NCI-H748 (cell line): ENCODE data around the gene ASB6.

Experiments
- DNase-seq: peaks from one replicate; lab custom pipeline; 2025; ENCODE audit not compliant: unreplicated experiment; lab: John Stamatoyannopoulos, UW

Gene ASB6

DNA sequence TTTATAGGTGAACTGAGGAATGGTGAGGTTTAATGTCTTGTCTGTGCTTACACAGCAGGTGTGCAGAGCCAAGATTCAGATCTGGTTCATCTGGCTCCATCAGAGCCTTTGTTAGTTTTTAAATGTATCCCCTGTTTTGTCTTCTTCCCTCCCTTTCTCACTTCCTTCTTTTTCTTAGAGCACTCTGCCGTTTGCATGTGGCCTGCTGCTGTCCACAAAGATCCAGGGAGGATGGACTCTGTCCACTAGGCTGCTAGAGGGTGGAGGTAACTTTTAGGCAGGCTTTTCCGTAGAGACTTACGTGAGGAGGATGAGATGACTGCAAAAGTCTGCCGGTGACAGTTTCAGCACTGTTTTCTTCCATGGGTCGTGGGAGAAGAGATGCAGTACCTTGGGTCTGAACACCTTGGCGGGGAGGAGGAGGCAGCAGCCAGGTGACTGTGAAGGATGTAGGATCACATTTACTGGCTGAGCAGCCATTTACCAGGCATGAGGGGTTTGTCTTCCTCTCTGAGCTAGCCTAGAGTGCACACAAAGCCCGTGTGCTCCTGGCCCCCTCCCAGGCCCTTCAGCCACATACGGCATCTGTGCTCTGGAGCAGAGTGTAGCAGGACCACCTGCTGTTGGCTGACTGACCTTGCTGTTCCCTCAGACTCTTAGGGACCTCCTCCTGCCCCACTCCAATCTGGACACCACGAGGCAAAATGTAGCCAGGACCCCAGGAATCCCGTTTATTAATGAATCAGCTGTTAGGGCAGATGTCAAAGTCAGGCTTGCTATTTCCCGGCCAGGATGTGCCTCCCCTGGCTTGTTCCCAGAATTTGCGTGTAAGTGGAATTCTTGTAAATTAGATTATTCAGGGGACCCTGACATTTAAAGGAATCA is 14.2 kb downstream of the ASB6 start:
- DNase-seq, result no peak

DNA sequence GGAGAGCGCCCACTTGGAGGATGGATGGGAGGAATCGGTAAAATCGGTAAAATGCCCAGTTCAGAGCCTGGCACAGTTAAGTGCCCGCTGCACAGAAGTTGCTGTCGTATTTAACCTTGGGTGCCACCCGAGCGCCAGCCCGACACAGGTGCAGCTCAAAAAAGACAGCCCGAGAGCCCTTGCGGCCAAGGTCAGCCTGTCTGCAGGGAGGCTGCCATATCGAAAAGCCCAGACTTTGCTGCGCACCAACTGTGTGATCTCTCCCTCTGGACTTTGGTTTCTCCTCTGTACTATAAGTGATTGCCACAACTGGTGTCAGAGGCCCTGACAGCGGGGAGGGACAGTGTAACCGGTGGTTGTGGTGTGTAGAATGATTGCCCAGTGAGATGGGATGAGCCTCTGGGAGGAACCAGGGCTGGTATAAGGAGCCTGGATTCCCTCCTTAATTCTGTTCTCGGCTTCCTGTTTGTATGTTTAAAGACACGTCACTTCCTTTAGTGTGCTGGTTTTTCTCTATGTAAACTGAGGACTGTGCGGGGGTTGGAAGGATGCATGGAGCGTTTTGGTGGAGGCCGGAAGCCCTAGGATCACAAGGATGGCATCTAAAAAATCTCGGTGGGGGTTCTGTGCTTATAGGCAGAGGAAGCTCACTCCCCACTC is 15.2 kb downstream of the ASB6 start:
- no peak for DNase-seq

DNA sequence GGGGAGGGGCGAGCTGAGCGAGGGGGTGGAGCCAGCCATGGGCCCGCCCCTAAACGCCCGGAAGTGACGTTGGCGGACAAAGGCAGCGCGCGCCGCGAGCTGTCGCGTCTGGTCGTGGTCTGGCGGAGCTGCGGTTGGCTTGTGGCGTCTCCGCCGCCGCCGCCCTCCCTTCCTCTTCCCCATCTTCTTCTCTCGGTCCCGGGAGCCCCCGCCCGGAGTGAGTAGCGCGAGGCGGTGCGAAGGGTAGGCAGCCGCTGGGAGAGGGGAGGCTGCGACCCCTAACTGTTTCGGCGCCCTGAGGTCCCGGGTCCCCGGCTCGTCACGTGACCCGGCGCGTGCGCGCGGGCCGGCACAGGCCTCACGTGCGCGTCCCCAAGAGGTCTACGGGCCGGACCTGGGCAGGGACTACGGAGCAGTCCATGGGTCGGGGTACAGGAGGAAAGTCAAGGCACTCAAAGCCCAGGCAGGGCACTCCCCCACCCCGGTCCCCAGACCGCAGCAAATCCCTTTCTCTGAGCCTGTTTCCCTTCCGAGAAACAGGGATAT is 15.8 kb downstream of the ASB6 start, which contains the start of gene NTMT1:
Gene NTMT1 (plus strand): TSS at position 85 of the 546 bp plus-strand sequence. CDS start 6,541 bp downstream, outside the sequence.
- peak; percentile 82 for DNase-seq

DNA sequence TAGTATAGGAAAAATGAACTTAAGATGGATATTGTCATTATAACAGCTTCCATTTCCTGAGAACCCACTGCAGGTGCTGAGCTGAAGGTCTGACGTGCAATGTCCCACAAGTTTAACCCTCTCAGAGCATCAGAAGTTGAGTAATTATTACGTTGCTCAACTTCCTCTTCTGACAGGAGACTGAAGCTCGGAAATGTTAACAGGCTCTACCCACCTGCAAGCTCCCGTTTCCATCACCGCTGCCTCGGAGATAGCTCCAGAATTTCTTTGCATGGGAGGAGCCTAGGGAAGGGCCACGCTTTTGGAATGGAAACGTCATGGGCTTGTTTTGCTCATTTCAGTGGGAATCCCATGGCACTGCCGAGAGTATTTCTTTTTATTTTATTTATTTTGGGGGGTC is 17.0 kb downstream of the ASB6 start:
- peak; percentile 72 for DNase-seq

DNA sequence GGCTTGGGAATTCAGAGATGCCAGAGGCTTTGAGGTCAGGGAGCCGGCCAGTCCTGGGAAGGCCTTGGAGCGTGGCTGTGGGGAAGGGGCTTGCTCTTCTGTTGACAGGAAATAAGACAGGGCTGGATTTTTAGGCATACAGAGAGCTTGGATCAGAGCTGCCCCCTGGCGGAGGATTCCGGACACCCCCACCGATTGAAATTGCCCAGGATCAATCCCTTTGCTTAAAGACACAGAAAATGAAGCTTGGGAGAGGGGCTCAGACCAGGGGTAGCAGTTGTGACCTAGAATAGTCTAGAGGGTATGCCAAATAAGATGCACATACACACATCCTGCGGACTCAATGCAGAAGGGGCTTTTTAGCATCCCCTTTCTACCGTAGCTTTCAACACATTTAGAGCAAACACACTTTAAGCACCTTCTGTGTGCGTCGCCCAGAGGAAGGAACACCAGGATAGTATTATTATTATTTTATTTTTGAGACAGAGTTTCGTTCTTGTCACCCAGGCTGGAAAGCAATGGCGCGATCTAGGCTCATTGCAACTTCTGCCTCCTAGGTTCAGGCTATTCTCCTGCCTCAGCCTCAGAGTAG is 17.7 kb downstream of the ASB6 start:
- peak; percentile 64 for DNase-seq

DNA sequence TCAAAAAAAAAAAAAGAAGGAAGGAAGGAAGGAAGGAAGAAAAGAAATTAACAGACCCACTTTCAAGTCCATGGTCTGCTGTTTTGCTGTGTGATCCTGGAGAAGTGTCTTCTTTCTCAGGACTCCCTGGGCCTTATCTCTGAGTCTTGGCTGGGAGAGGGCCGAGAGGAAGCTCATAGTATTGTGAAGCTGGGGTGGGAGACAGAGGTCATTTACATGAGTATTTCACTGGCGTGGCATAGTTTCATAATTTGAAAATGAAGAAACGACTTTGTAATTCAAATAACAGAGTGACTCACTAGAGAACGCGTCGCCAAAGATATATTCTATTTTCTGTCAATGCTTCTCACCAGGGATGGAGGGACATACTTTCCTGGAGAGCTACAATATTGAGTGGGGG is 18.6 kb downstream of the ASB6 start:
- no peak for DNase-seq

DNA sequence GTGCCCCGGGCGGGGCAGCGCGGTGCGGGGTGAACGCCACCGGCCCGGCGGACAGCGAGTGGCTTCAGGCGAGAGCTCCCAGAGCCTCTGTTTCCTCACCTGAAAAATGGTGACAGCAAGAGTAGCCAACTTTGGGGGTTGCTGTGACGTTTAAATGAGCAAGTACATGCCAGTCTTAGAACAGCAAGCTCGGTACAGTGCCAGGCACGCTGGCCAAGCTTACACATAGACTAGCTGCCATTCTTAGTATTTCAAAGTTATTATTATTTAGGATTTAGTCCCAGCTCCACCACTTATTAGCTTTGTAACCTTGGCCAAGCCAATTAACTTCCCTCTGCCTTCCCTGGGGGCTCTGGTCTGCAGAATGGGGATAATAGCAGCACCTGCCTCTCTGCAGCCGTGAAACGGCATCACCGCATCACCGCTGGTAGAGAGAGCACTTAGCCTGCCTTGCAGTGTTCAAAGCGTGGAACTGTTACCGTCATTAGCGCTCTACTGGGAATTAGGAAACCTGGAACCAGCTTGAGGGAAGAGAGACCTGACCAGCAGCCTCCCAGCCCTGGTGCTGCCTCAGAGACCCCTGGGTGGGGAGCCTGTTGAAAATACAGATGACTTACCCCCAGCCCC is 21.2 kb downstream of the ASB6 start, which contains the start of gene C9orf50:
Gene C9orf50 (minus strand): TSS at position 433 of the 627 bp plus-strand sequence. CDS start 527 bp downstream, outside the sequence.
- DNase-seq, result peak; percentile 66

DNA sequence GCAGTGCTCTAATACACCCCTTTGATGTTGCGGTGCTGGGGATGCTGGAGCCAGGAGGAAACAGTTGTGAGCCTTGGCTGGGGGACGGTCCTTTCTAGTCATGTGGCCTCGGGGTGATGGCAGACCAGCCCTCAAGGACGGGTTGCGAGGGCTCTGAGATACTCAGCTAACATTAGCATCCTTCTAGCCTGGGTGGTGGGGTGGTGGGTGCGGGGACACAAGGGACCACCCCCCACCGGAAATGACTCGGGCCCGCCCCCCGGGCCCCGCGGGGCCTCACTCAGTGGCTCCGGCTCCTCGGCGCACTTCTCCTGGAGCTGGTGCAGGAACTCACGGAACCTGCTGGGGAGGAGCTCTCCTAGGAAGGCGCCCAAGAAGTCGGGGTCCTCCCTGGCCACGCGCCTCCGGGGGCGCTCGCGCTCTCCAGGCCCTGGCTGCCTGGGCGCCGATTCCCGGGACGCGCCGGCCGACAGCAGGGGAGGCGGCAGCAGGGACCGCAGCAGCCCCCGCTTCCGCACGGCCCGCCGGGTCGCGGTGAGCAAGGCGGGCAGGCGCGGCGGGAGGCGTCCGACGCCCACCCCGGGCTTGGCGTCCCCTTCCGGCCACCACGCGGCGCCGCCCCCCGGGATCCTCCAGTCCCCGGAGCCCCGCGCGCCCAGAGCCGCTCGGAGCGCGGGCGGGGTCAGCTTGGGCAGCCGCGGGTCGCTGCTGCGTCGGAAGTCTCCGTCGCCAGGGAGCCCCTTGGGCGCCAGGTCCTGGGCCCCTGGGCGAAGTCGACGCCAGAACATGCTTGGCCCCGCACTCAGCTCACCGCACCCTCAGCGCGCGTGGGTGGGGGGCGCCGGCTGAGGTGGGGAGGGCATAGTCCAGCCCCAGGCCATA is 21.9 kb downstream of the ASB6 start:
- peak; percentile 56 for DNase-seq

DNA sequence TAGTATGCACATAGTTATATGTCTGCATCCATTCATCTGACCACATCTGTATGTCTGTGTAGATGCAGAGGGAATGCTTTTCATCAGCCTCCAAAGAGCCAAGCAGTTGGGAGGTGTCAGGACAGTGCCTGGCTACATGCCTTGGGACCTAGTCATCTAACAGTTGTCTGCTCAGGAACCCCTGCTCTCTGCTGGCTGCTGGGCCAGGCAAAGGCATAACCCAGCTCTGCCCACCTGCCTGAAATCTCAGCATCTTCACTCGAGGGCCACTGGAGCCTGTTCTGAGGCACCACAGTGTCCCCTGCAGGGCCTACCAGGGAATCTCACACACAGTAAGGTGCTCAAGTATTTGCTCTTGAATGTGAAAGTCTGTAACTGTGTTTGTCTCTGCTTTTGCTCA is 24.8 kb downstream of the ASB6 start:
- peak; percentile 45 for DNase-seq

DNA sequence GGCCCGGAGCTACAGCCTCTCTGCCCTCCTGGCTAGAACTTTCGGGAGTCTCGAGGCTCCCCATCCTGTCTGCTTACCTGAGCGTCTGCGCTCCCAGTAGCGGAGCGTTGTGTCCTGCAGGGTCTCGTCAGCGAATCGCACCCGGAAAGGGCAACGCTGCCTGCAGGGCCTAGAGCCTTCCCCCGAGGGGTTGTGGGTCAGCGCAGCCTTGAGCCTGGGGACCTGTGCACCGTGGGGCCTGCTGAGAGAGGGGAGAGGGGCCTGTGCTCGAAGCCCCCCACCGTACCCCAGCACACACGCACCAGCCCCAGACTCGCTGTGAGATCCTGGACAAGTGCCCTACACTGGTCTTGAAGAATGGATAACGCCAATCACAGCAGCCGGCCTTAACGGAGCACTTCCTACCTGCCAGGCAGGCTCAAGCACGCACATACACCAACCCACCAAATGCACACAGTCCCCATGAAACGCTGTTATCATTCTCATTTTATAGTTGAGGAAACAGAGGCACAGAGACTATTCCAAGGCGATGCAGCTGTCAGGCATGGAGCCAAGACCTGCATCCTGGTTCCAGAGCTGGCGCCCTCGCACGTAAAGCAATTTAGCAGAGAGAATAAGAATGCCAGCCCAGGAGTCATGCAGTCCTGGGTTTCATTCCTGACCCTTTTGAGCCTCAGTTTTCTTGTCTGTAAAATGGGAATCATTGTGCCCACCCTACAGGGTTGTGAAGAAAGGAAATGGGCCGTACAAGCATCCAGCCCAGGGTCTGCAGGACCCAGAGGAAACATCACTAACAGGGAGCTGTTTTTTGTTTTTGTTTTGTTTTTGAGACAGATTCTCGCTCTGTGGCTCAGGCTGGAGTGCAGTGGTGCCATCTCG is 26.3 kb downstream of the ASB6 start:
- no peak for DNase-seq

DNA sequence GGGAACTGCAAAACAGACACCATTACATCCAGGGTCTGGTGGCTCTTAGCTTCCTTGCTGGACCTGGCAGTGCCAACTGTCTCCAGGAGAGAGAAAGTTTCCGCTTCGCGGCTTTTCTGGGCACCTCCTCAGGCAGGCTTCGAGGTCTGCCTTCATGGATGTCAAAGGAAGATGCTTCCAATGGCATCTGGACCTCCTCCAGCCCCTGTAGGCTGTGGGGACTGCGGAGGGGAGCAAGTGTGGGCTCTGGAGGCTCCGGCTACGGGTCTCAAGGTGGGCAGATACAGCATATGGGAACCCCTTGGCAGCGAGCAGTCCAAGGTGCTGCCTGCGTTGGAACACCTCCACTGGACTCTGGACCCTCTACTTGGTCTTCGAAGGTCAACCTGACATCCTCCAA is 27.0 kb downstream of the ASB6 start:
- no peak for DNase-seq

DNA sequence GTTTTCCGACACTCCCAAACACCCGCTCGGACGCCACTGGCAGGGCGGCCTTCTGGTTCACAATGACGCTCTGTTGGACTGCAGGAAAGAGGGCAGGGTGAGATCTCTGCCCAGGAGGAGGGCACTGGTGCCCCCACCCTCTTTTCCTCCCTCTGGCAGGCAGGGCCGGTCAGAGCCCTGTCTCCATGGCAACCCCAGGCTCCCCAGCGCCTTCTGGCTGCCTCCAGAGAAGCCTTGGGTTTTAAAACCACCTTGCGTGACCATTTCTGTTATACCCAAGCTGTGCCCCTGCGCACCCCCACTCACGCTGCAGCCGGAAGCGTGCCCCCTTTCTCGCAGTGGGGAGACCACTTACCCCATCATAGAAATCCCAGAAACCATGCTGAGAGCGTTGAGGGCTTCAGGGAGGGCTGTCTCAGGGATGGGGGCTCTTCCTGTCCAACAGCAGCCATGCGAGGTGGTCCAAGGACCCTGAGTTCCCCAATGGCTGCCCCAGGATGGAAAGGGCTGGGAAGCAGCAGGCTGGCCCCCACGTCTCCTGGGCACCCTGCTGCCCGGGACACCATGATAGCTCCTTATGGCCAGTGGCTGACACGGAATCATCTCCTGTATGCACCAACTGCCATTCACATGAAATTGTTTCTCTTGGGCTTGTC is 28.3 kb downstream of the ASB6 start:
- peak; percentile 46 for DNase-seq

DNA sequence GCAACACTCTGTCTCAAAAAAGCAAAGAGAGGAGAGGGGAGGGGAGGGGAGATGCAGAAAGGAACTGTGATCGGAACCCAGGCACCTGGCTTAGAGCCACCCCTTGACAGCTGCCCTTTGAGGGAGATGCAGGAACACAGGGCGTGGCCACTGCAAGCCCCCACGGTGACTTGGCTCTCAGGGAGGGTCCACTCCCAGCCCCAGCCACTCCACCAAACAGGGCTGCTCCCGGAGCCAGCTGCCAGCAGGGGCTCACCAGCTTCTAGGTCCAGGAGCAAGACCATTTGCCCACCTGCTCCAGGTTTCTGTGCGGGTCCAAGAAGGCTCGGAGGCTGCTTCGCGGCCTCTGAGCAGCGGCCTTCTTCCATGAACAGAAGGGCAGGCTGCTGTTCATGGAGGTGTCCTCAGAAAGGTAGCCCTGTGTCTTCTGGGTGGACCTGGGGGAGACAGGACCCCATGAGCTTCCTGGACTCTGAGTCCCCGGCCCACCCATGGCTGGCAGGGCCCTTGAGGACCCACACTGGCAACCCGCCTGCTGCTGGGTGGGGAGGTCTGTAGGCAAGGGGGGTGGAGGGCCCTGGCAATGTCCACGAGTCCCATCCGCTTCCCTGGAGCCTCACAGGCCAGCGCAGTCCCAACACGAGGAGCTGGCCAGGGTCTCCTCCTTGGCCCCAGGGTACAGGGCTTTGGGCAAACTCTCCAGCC is 29.0 kb downstream of the ASB6 start:
- peak; percentile 59 for DNase-seq

DNA sequence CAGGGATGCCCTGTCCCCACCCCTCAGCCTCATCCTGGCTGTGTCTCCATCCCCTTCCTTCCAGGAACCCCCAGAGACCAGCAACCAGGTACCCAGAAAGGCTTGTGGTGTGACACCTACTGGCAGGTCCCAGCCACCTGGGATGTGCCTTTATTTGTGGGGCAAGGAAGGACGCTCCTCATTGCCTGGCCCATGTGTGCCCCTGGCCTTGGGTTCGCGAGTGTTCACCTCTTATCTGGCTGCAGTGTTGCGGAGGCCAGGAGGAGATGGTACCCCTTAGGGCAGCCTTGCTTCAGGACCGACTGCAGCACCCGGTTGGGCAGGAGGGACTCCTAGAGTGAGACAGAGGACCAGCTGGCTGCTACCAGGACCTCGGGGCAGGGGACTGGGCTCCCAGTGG is 29.8 kb downstream of the ASB6 start:
- DNase-seq, result no peak

DNA sequence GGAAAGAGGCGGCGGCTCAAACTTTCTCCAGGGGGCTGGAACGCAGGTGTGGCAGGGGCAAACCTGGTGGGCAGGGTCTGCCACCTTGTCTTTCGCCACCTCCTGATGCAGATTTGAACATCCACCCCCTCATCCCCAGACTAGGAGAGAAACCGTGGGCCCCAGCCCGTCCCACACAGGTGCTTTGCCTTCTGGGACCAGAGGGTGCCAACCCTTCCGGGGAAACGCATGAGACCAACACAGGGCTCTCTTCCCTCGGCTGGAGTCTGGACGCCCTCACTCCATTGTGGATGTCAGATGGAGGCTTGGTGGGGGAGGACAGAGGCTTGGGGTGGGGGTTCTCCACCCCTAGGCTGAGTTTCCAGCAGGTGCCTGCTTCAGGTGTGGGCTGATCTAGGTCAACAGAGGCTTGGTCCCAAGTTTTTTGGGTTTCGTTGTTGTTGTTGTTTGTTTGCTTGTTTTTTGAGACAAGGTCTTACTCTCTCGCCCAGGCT is 30.6 kb downstream of the ASB6 start:
- DNase-seq, result no peak

DNA sequence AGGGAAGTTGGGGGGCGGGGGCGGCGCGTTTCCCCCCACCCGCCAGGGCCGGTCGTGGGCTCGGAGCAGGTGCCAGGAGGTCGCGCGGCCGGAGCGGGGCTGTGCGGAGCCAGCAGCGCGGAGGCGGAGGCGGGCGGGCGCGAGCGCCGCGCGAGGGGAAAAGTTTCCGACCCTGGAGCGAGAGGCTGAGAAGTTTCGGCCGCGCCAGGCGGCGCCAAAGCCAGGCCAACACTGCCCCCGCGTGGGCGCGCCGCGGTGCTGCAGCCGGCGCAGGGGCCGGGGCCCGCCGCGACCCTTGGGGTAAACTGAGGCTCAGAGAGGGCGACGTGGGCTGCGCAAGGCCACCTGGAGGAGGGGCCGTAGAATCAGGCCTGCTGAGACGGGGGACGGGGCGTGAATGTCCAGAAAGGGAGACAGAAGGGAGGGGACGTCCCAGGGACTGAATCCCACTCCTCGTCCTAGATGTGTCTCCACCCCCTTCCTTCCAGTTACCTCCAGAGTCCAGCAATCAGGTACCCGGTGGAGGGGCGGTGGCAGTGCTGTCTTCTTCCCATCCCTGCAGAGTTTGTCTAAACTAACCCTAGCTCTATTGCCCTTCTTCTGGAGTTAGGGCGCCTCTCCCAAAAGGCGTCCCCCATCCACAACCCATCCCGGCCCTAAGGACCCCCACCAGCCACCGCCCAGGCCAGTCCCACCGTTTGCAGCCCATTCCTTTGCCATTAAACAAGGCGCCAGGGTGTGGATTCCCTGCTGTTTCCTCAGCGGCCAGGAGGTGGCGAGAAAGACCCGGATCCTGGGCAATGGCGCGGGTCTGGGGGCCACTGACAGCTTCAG is 31.3 kb downstream of the ASB6 start:
- DNase-seq, result peak; percentile 65

DNA sequence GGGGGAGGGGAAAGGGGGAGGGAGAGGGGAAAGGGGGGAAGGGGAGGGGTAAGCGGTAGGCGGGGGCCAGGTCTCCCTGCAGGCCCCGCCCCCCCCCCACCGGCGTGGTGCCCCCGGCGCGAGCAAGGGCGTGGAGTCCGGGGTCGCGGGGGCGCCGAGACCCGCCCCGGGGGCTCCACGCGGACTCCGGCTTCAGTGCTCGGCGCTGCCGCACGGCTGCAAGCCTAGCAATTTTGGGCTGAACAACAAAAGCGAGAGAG is 31.8 kb downstream of the ASB6 start:
- DNase-seq, result no peak
